Measurements from ENCODE around the gene PRDM16.
"Not testable (repeated sequence)": the region's sequence is repeated elsewhere in the genome, so short reads cannot be mapped to it uniquely, and the experiment has no call there.

PRDM16 gene

DNA sequence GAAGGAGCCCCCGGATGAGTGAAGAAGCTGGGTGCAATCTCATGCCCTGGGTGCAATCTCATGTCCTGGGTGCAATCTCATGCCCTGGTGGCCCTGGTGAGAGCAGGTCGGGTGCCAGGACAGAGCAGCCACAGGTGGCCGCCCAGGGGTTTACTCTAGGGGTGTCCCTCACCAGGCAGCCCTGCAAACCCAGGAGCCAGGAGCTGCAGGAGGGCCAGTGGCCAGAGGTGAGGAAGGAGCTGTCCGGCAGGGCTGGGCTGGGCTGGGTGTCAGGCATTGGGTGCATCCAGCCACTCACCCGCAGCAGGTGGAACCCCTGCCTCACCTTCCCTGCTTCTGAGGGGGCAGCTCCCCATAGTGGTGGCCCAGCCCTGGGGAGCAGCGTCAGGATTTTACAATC, 79.2 kb downstream of the PRDM16 start:
- DNase-seq = no peak

DNA sequence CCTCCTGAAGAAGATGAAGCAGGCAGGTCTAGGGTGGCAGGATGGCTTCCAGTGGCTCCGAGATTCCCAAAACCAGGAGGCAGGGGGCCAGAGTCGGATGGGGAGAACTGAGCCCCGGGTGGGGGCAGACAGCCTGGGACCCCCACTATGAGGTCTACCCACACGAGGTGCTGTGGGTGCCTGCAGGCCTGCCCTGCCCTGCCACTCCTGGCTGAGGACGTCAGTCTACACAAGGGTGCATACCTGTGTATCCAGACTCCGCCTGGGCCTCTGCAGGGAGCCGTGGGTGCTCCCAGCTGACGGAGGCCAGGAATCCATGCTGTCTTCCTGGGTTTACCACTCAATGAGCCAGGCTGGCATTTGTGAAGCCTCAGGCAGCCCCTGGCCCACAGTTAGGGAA, 80.3 kb downstream of the PRDM16 start:
- no peak for DNase-seq

DNA sequence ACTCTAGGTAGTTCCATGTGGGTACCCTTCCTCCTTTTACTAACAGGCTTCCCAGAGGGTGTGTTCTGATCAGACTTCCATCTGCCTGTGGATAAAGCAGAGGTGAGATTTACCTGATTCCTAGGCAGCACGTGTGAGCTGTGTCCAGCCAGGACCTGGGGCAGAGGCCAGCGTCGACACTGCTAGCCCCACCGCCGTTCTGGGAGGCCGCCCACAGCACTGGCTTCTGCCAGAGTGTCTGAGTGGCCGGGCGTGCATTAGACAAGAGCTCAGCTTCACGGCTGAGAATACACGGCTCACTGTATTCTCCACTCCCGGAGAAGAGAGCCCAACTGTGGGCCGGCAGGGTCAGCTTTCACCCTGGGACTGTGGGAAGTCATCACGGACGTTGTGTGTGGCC, 82.5 kb downstream of the PRDM16 start:
- DNase-seq = no peak

DNA sequence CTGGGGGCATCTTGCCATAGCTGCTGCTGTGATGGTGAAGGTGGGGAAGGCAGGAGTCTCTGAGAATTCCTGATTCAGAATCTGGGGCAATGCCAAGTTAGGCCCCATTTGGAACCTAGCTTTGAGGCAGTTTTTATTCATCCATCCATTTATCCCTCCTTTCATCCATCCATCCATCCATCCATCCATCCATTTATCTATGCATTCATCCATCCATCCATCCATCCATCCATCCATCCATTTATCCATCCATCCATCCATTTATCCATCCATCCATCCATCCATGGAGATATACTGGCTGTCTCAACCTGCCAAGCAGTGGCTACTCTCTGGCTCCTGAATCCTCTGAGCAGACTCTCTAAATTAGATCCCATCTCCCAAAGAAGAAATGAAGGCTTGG, 83.1 kb downstream of the PRDM16 start:
- no peak for DNase-seq

DNA sequence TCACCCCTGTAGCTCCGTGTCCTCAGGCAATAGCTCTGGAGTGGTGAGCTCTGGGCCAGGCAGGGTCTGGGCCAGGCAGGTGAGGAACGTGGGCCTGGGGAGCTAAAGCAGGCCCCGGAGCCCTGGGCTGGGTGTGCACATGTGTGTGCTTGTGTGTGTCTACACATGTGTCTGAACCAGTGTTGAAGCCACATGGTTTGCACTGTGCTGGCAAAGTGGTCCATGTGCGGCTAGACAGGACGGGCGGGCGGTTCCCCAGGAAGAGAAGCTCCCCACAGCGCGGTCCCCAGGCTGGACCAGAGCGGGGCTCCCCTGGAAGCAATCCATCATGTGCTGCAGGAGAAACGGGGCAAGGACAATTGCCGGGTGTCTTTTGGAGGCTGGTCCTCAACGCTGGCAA, 84.2 kb downstream of the PRDM16 start:
- no peak for DNase-seq

DNA sequence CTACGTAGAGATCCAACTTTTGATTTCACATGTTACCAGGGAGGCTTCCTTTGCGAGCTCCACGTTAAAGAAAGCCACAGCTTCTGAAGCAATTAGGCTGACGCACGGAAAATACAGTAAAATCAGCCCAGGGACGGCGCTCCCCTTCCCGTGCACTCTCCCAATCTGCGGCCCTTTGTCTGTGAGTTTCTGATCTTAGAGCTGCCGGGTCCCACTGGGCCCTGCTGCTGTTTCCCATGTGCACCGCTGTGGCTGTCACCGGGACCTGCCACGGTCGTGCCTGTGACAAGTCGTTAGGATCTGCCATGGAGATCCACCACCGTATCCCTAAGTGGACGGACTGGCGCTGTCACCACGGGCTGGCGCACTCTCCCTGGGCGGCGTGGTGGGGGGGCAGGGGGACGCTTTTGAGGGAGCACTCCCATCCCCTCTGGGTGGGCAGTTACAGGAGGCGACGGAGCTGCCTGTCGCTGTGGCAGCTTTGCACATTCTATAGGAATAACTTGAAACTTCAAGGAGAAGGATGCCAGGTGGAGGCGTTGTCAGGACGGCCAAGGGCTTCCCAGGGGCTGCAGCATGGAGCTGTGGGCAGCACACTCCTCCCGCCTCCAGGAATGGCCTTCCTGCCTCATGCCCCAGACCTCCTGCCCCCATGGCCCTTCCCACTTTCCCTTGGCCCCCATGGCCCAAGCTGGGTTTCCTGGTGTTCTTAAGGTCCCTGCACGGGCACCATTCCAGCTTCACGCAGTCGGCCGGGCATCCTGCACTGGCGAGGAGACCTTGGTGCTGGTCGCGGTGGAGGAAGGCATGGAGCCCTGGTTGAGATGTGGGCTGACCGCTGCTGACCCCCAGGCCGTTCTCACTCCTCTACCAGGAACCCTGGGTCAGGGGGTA, 85.1 kb downstream of the PRDM16 start:
- no peak for DNase-seq

DNA sequence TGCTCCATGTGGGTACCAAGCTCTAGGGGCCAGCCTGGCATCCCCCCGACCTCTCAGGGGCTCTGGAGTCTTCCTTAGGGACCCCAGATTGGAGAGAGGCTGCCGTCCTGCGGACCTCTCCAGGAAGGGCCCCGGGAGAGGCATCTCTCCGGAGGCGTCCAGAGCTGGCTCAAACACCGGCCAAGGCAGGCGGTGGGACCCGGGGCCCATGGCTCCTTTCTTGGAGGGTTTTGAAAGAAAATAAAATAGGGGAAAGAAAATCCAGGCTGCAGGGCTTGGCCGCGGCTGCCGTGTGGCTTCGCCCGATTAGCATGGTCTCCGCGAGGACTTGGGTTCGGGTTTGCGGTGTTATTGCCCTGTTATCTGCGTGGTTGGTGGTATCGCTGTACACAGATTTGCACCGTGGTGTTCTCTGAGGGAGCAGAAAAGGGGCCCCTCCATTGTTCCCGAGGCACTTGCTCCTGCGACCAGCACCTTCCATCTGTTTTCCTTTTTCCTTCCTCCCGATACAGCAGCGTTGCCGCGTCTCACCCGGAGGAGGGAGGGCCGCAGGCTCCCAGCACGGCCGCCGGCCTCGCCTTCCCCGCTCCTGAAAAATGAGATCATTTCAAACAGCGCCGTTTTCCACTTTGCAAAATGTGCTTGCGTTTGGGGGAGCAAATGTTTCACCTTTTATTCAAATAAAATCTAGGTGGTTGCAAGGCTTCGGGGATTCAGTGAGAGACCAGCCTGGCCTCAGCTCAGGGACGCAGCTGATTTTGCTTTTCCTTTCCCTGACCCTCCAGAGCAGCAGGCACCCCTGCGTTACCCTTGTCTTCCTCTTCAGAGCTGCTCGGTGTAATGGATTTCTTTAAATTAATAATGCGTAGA, 86.3 kb downstream of the PRDM16 start:
- no peak for DNase-seq

DNA sequence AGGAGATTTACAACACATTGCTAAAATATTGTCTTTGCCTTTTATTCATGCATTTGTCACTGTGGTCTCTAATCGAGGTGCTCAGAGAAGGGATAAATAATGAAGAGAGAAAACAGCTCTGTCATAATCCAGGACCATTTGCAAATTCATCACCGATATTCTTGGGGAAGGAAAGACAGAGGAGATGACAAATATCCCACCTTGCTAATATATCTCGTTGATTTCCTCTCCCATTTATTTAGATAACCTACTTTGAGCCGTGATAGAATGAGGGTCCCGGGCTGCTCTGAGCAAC, 86.9 kb downstream of the PRDM16 start:
- DNase-seq = no peak

DNA sequence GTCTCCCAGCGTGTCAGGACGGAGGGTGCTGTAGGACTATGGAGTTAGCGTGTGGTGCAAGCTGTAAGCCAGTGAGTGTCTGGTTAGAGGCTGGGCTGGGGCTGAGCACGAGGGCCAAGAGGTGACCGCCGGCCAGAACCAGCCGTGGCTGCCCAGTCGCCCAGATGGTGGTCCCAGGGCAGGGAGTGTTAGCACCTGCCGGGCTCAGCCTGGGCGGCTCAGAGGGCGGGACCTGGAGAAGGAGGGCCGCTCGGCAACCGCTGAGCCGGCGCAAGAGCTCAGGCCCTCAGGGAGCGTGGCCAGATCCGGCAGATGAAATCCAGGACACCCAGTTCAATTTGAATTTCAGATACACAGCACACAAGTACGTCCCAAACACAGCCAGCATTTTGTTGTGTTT, 87.9 kb downstream of the PRDM16 start:
- DNase-seq = no peak

DNA sequence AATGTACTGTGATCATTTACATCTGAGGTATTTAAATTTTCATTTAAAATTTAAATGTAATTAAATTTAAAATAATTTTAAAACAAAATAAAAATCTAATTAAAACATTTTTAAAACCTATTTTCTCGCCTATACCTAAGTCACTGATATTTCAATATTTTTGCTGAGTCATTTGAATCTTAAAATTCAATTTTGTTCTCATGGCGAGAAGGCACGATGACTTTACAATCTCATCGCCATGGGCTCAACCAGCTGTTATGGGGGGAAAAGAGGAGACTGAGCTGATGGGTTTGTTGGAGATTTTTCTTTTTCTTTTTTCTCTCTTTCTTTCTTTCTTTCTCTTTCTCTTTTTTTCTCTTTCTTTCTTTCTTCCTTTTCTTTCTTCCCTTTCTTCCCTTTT, 89.3 kb downstream of the PRDM16 start:
- no peak for DNase-seq

DNA sequence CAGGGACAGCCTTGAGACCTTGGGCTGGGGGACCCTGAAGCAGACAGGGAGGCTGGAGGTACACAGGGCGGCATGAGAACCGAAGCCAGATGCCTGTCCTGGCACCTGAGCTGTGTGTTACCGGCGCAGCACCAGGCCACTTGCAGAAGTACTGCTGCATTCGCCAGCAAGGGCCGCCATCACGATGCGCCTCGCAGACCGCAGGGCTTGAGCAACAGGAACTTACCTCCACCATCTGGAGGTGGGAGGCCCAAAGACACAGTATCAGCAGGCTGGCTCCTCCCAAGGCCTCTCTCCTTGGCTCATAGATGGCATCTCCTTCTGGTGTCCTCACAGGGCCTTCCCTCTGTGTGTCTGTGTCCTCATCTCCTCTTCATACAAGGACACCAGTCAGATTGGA, 90.1 kb downstream of the PRDM16 start:
- no peak for DNase-seq

DNA sequence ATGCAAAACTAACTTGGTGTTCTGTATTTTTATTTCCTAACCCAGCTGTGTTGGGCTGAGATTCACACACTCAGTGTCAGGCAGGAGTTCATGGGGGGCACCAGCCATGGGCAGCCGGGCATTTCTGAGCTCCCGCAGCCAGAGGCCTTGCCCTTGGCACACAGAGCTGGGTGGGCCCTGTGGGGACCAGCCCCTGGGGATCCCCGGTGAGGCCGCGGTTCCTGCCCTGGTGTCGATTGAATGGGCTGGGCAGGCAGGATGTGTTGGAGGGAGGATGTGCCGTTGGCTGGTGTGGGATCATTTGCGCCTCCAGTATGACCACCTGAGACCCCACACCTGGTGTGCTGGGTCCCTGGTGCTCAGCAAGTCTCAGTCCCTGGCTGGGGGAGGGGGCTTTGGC, 91.0 kb downstream of the PRDM16 start:
- DNase-seq = no peak

DNA sequence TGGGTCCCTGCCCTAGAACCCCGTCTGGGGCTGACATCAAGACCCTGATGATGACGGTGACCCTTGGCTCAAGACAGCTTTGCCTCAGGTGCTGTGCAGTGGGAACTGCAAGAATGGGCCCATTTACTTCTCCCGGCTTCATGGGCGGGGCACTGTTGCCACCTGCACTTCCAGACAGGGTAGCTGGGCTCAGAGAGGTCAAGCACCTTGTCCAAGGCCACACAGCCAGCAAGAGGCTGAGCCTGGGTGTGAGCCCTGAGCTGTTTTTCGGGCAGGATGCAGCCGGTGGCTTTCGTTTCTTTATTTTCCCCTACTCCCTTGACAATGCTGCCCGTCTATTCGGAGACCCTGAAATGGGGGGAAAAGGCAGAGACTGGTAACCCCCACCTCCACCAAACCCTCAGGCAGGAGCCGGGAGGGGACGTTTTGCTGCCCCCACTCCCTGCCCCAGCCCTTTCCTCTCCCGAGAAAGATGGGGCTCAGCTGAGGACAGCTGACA, 91.7 kb downstream of the PRDM16 start:
- no peak for DNase-seq

DNA sequence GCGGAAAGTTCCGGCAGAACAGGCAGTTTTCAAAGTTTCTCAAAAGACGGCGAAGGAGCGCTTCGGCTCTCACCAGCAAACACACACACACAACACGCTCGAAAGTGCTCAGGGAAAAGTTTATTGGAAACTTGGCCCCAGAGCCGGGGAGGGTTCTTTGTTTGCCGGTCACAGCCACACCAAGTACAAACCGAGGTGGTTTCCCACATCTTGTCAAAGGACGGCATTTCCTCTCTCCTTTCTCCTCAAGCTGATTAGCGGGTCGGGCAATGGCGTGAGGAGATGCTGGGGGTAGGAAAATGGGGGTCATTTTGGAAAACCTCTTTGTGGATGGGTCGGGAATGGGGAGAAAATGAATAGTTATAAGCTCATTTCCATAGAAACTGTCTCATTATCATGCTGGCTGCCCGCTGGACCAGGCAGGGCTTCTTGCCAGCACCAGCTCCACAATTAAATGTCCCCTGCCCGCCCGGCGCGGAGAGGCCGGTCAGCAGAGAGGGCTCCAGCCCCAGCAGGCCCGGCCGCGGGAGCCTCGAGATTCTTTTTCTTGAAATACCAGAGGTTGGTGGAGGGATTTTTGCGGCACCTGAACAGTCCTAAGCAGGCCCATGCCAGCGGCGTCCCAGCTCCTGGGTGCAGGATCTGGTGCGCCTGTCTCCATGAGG, 92.3 kb downstream of the PRDM16 start:
- DNase-seq = no peak

DNA sequence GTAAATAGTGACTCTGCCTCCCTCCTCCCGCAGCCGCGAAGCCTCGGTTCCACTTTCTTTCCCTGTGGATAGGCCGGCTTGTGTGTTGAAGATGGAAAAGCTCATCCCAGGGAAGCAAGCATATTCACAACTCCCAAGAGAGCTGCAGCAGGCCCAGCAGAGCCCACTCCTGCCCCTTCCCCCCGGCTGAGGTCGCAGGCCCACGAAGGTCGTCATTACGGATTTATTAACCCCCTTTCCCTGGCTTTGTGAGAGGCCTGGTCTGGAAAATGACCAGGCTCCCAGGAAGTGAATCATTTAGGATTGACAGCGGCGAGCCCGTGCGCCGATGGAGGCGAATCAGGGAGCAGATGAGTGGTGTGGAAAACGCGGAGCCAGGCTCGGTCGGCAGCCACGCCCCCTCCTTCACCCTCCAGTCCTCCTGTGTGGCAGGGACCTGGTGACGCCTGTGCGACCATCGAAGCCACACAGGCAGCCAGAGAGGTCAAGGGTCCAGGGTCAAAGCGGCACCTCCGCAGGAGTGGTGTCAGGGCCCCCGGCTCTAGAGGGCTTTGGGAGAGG, 93.4 kb downstream of the PRDM16 start:
- peak; percentile 14 for DNase-seq

DNA sequence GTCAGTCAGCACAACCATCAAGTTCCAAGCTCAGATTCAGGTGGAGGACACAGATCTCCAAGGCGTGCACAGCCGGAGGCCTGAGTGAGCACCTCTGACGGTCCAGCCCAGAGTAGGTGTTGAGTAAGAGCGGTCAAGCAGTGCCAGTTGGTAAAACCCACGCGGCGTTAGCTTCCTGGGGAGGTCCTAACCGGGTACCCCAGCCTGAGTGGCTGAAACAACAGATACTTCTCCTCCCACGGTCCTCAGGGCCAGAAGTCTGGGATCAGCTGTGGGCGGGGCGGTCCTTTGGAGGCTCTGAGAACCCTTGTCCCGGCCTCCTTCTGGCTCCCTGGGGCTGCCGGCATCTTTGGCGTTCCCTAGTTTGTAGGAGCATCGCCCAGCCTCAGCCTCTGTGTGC, 94.4 kb downstream of the PRDM16 start:
- no peak for DNase-seq

DNA sequence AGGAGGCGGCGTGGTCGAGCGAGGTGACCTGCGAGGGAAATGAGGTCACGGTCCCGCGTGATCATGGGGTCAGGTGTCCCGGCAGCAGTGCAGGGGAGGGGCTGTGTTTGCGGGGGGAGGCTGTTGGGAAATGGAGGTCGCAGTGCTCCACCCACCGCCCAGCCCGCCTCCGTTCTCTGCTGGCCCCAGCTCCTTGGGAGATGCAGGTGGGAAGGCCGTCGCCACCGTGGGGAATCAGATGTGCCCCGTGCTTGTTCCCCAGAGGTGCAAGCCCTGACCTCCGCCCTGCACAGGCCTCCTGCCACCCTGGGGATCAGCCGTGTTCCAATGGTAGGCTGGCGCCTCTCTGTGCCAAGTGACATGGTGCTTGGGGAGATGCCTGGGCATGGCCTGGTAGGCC, 95.7 kb downstream of the PRDM16 start:
- no peak for DNase-seq

DNA sequence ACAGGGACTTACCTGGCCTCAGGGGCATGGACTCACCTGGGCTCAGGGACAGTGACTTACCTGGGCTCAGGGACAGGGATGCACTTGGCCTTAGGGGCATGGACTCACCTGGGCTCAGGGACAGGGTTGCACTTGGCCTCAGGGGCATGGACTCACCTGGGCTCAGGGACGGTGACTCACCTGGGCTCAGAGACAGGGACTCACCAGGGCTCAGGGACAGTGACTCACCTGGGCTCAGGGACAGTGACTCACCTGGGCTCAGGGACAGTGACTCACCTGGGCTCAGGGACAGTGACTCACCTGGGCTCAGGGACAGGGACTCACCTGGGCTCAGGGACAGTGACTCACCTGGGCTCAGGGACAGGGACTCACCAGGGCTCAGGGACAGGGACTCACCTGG, 96.2 kb downstream of the PRDM16 start:
- not testable (repeated sequence) for DNase-seq

DNA sequence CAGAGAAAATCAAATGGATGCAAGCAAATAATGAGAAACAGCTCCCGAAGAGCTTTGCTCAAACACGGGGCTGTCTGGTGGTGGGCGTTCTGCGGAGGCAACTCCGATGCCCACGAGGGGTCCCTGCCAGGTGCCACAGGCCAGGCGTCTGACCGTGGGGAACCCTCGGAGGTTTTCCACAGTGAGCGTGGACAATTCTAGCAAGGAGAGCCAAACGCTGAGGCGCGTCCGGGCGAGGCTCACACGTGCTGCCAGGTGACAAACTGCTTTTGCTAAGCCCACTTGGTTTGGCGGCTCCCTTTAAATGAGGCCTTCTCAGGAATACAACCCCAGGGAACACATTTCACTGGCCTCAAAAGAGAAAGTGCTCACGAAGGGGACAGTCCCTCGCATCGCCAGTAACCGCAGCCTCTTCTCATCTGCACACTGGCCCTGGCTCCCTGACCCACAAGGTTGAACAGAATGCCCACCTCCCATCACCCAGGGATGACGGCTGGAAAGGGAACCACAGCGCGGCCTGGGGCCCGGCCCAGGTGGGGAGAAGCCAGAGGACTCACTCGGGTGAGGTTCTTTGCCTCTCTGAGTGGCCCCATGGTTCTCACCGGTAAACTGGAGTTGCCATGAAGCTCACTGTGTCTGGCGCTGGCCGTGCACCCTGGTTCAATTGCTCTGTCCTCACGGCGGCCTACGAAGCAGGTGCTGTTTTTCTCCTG, 97.4 kb downstream of the PRDM16 start:
- no peak for DNase-seq

DNA sequence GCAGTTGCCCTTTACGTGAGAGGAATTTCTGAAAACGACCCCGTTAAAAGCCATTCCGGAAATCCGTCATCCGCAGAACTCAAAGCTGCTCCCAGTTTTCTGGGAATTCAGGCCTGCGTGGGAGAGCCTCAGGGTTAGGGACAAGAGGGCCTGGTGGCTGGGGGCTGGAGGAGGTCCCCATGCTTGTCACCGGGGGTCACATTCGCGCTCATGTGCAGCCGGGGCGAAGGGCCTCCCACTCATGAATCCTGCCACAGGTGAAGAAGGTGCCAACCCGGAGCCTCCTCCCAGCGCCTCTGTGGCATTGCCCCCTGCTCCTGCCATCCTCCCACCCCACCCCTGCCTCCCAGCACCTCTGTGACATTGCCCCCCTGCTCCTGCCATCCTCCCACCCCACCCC, 98.3 kb downstream of the PRDM16 start:
- DNase-seq = no peak

DNA sequence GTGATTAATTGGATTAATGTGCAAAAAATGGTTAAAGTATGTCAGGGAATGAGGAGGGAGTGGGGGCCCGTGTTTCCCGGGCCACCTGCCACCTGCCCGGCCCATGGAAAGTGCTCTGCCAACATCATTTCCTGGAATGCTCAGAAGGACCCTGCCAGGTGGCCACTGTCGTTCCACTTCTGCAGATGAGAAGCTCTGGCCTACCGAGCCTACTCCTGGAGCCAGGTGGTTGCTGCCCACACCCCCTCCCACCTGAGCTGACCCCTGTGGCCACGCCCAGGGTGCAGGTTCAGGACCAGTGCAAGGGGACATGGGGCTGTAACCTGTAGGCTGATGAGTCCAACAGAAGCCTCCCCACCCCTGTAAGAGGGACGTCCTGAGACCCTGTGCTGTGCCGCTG, 99.7 kb downstream of the PRDM16 start:
- DNase-seq = no peak

DNA sequence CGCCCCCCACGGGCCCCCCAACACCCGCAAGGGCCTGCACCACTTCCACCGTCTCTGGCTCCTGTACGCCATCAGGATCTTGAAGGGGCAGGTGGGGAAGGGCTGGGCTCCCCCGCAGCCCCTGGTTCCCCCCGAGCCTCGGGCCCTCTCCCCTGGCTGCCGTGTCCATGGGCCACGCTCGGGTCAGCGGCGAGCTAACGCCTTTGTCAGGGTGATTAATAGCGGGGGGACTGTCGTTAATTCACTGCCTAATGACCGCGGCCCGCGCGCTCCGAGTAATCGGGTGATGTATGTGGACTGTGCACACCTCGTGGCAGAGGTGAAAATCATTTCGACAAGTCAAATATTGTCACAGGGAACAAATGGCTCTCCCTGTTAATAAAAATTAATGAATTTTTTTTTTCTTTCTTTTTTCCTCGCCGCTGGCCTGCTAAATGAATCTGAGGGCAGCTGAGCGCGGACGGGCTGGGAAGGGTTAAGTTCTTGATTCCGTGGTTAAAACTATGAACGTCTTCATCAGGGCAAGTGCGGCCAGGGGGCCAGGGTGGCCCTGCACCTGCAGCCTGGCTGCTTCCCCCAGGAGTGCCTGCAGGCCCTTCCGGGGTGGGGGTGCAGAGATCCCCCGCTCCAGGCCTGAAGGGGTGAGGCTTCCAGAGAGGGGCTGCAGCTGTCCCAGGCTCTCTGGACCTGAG, 100.8 kb downstream of the PRDM16 start:
- DNase-seq = no peak
